PFSK-1 (cell line): ENCODE data around the gene ZNF683.

Source experiments
- FOXP2 ChIP-seq: optimal IDR thresholded peaks from 2 replicates; pipeline ENCODE3; 2011; ENCODE audit warnings: borderline replicate concordance, control low read depth, inconsistent platforms; ENCODE audit not compliant: insufficient read depth; ENCODE audit errors: extremely low read length, extremely low read depth
- POLR2AphosphoS5 ChIP-seq: IDR thresholded peaks from 2 replicates; pipeline ENCODE4 v1.6.1; 2012; ENCODE audit warnings: low read depth, mild to moderate bottlenecking, control low read depth, low read length, moderate library complexity
- REST ChIP-seq, 2 experiments: IDR thresholded peaks; 2 replicates each; pipeline versions ENCODE4 v1.6.1 to v1.8.0; 2011 to 2012; ENCODE audit warnings: low read depth in 2 of 2, low read length in 2 of 2, control low read depth in 1 of 2, inconsistent platforms in 1 of 2, mild to moderate bottlenecking in 1 of 2, moderate library complexity in 1 of 2; ENCODE audit not compliant: insufficient read depth in 1 of 2
- SIN3A ChIP-seq: IDR thresholded peaks from 2 replicates; pipeline ENCODE4 v1.6.1; 2012; ENCODE audit warnings: mild to moderate bottlenecking, low read length, moderate library complexity, borderline replicate concordance; ENCODE audit not compliant: insufficient read depth
- TAF1 ChIP-seq: IDR thresholded peaks from 2 replicates; pipeline ENCODE4 v1.6.1; 2012; ENCODE audit warnings: low read length, control low read depth, borderline replicate concordance; ENCODE audit not compliant: insufficient read depth

ZNF683 gene

GRCh38 chr1:26408604-26409003 lies 36.1 kb upstream of the ZNF683 start:
- TF ChIP-seq SIN3A: peak; percentile 100
- peak; percentile 100 for TF ChIP-seq REST (IDR thresholded peaks at IDR 0.05; ENCODE audit: insufficient read depth in 1 of 2, low read depth in 2 of 2, low read length in 2 of 2)
- no peak for TF ChIP-seq POLR2AphosphoS5

- no peak for TF ChIP-seq REST (IDR thresholded peaks at IDR 0.05; ENCODE audit: insufficient read depth in 1 of 2, low read depth in 2 of 2, low read length in 2 of 2)
Observed at GRCh38 chr1:26405281-26405915, 32.8 kb upstream of the ZNF683 start.

- TF ChIP-seq FOXP2 (no peak), POLR2AphosphoS5 (no peak), REST (IDR thresholded peaks at IDR 0.05; ENCODE audit: insufficient read depth in 1 of 2, low read depth in 2 of 2, low read length in 2 of 2) (no peak), TAF1 (no peak), SIN3A (no peak)
Observed at GRCh38 chr1:26404641-26405040, 32.1 kb upstream of the ZNF683 start.

- TF ChIP-seq FOXP2: no peak
Observed at GRCh38 chr1:26403656-26404055, 31.1 kb upstream of the ZNF683 start.

GRCh38 chr1:26401891-26402290 lies 29.3 kb upstream of the ZNF683 start:
- TF ChIP-seq FOXP2 (no peak), TAF1 (no peak), POLR2AphosphoS5 (no peak), SIN3A (no peak), REST (IDR thresholded peaks at IDR 0.05; ENCODE audit: insufficient read depth in 1 of 2, low read depth in 2 of 2, low read length in 2 of 2) (no peak)

- no peak for TF ChIP-seq TAF1
- TF ChIP-seq SIN3A: no peak
- no peak for TF ChIP-seq REST (IDR thresholded peaks at IDR 0.05; ENCODE audit: insufficient read depth in 1 of 2, low read depth in 2 of 2, low read length in 2 of 2)
- no peak for TF ChIP-seq POLR2AphosphoS5
- TF ChIP-seq FOXP2: no peak
Observed at GRCh38 chr1:26399034-26399433, 26.5 kb upstream of the ZNF683 start.
